ENCODE results near the gene LRCH2. TPM values are rescaled to one million over a fixed set of nuclear protein-coding genes. Genes with fewer than 3 reads are reported as not detected.
"Not testable (repeated sequence)": the region's sequence is repeated elsewhere in the genome, so short reads cannot be mapped to it uniquely, and the experiment has no call there.

The LRCH2 gene
- polyA plus RNA-seq, 3 donors = not detected

DNA sequence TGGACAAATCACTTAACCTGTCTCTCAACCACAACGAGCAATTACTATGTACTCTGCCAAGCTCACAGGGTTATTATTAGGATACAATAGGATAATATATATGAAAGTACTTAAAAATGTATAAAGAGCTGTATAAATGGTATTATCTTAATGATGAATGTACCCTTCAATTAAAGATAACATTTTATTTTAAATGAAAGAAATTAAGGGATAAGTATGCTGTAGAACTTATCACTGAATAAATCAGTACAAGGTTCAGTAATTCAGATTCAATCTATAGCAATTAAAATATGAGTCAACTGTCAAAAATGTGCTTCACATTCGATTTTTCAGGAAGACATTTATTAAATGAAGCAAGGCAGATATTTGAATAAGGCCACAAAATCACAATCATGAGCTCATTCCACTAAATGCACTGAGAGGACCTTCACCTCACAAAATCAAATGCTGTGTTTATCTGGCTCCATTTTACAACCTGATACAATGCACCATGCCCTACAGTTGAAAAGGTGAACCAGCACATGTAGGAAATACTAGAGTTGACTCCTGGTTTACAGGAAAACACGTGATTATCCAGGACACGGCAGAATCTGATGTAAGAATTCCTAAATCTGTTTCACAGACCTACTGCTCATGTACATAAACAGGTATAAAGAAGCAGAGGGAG lies 4.4 kb downstream of the LRCH2 start:
- Mint-ChIP-seq H3K27ac (no peak overlapping the region), H3K27me3 (ENCODE audit: low read depth in 3 of 3) (peaks cover 16 to 26% (median 25%) of the 10 kb centered on the region in 3 donors), H3K9me3 (peaks cover 0 to 7% (median 0%) of the 10 kb centered on the region in 7 donors), H3K4me1 (no peaks in the 10 kb centered on the region), H3K4me3 (no peak overlapping the region), H3K36me3 (no peaks in the 10 kb centered on the region)
- Histone ChIP-seq H3K9me3 (replicated peaks in 1 of 2; ENCODE audit: control insufficient read depth in 1 of 2, insufficient read depth in 1 of 2, low read length in 2 of 2) (no peaks in the 10 kb centered on the region), H3K27me3 (ENCODE audit: control insufficient read depth in 2 of 2, insufficient read depth in 2 of 2, low read length in 2 of 2) (peaks cover 22 to 27% of the 10 kb centered on the region in 2 donors), H3K4me2 (replicated peaks; ENCODE audit: extremely low read depth, low read length, poor library complexity, severe bottlenecking) (no peak overlapping the region), H3K9ac (ENCODE audit: insufficient read depth, low read length, poor library complexity, severe bottlenecking) (no peak overlapping the region), H3K36me3 (replicated peaks in 1 of 2; ENCODE audit: control insufficient read depth in 1 of 2, insufficient read depth in 2 of 2, low read length in 2 of 2) (no peaks in the 10 kb centered on the region), H2AFZ (ENCODE audit: insufficient read depth, low read depth, low read length, poor library complexity, severe bottlenecking) (no peak overlapping the region), H3K79me2 (ENCODE audit: insufficient read depth, low read length) (no peaks in the 10 kb centered on the region), H3K4me1 (ENCODE audit: control insufficient read depth in 1 of 2, insufficient read depth in 2 of 2, low read length in 2 of 2) (no peaks in the 10 kb centered on the region), H3K4me3 (replicated peaks in 1 of 3; ENCODE audit: low read depth in 2 of 3, low read length in 3 of 3) (no peak overlapping the region), H3K27ac (ENCODE audit: low read depth in 1 of 2, low read length in 2 of 2) (no peak overlapping the region), H4K20me1 (ENCODE audit: insufficient read depth, low read length) (no peaks in the 10 kb centered on the region)
- no CpG with 5 or more reads among the region's 4 CpGs for WGBS (ENCODE audit: insufficient coverage)
- DNase-seq = no peak
- TF ChIP-seq, protein P1, sequence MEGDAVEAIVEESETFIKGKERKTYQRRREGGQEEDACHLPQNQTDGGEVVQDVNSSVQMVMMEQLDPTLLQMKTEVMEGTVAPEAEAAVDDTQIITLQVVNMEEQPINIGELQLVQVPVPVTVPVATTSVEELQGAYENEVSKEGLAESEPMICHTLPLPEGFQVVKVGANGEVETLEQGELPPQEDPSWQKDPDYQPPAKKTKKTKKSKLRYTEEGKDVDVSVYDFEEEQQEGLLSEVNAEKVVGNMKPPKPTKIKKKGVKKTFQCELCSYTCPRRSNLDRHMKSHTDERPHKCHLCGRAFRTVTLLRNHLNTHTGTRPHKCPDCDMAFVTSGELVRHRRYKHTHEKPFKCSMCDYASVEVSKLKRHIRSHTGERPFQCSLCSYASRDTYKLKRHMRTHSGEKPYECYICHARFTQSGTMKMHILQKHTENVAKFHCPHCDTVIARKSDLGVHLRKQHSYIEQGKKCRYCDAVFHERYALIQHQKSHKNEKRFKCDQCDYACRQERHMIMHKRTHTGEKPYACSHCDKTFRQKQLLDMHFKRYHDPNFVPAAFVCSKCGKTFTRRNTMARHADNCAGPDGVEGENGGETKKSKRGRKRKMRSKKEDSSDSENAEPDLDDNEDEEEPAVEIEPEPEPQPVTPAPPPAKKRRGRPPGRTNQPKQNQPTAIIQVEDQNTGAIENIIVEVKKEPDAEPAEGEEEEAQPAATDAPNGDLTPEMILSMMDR (IDR thresholded peaks at IDR 0.05) = no peak
- intact Hi-C loops (cut with micrococcal nuclease) = no loop called here

DNA sequence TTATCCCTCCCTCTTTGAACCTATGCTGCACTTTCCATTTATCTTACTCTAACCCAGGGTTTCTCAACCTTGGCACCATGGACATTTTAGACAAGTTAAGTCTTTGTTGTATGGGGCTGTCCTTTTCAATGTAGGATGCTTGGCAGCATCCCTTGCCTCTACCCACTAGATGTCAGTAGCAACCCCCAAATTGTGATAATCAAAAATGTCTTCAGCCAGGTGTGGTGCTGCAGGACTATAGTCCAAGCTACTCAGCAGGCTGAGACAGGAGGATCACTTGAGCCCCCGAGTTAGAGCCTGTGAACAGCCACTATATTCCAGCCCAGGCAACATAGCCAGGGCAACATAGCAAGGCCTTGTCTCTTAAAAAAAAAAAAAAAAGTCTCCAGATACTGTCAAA lies 7.0 kb downstream of the LRCH2 start:
- Mint-ChIP-seq H3K27ac (no peak overlapping the region), H3K4me3 (no peak overlapping the region), H3K4me1 (no peaks in the 10 kb centered on the region), H3K9me3 (no peaks in the 10 kb centered on the region), H3K36me3 (no peaks in the 10 kb centered on the region), H3K27me3 (ENCODE audit: low read depth in 3 of 3) (peaks cover 0 to 16% (median 5%) of the 10 kb centered on the region in 3 donors)
- no peaks in the 10 kb centered on the region for H3K79me2 ChIP-seq (ENCODE audit: insufficient read depth, low read length)
- no peaks in the 10 kb centered on the region for H4K20me1 ChIP-seq (ENCODE audit: insufficient read depth, low read length)
- H3K9me3 ChIP-seq (replicated peaks in 1 of 2; ENCODE audit: control insufficient read depth in 1 of 2, insufficient read depth in 1 of 2, low read length in 2 of 2) = no peaks in the 10 kb centered on the region
- H3K9ac ChIP-seq (ENCODE audit: insufficient read depth, low read length, poor library complexity, severe bottlenecking) = no peak overlapping the region
- H3K36me3 ChIP-seq (replicated peaks in 1 of 2; ENCODE audit: control insufficient read depth in 1 of 2, insufficient read depth in 2 of 2, low read length in 2 of 2) = no peaks in the 10 kb centered on the region
- H3K27me3 ChIP-seq (ENCODE audit: control insufficient read depth in 2 of 2, insufficient read depth in 2 of 2, low read length in 2 of 2) = peaks cover under 1 to 14% of the 10 kb centered on the region in 2 donors
- no CpG with 5 or more reads among the region's 1 CpG for WGBS (ENCODE audit: insufficient coverage)
- H3K4me3 ChIP-seq (replicated peaks in 1 of 3; ENCODE audit: low read depth in 2 of 3, low read length in 3 of 3) = no peak overlapping the region
- DNase-seq = no peak
- no peaks in the 10 kb centered on the region for H3K4me1 ChIP-seq (ENCODE audit: control insufficient read depth in 1 of 2, insufficient read depth in 2 of 2, low read length in 2 of 2)
- TF ChIP-seq, protein P1 (IDR thresholded peaks at IDR 0.05) = no peak
- intact Hi-C loops (cut with micrococcal nuclease) = no loop called here
- H3K27ac ChIP-seq (ENCODE audit: low read depth in 1 of 2, low read length in 2 of 2) = no peak overlapping the region
- no peak overlapping the region for H2AFZ ChIP-seq (ENCODE audit: insufficient read depth, low read depth, low read length, poor library complexity, severe bottlenecking)
- no peak overlapping the region for H3K4me2 ChIP-seq (replicated peaks; ENCODE audit: extremely low read depth, low read length, poor library complexity, severe bottlenecking)

DNA sequence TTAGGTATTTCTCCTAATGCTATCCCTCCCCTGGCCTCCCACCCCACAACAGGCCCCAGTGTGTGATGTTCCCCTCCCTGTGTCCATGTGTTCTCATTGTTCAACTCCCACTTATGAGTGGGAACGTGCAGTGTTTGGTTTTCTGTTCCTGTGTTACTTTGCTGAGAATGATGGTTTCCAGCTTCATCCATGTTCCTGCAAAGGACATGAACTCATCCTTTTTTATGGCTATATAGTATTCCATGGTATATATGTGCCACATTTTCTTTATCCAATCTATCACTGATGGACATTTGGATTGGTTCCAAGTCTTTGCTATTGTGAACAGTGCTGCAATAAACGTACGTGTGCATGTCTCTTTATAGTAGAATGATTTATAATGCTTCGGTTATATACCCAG lies 16.6 kb downstream of the LRCH2 start:
- H4K20me1 ChIP-seq (ENCODE audit: insufficient read depth, low read length); H3K36me3 Mint-ChIP-seq; H3K9me3 ChIP-seq (replicated peaks in 1 of 2; ENCODE audit: control insufficient read depth in 1 of 2, insufficient read depth in 1 of 2, low read length in 2 of 2); H2AFZ ChIP-seq (ENCODE audit: insufficient read depth, low read depth, low read length, poor library complexity, severe bottlenecking); H3K27me3 Mint-ChIP-seq (ENCODE audit: low read depth in 3 of 3); H3K27ac Mint-ChIP-seq; H3K4me2 ChIP-seq (replicated peaks; ENCODE audit: extremely low read depth, low read length, poor library complexity, severe bottlenecking); H3K36me3 ChIP-seq (replicated peaks in 1 of 2; ENCODE audit: control insufficient read depth in 1 of 2, insufficient read depth in 2 of 2, low read length in 2 of 2); H3K9ac ChIP-seq (ENCODE audit: insufficient read depth, low read length, poor library complexity, severe bottlenecking); DNase-seq; intact Hi-C loops (cut with micrococcal nuclease); H3K4me1 Mint-ChIP-seq; H3K4me3 ChIP-seq (replicated peaks in 1 of 3; ENCODE audit: low read depth in 2 of 3, low read length in 3 of 3); H3K27me3 ChIP-seq (ENCODE audit: control insufficient read depth in 2 of 2, insufficient read depth in 2 of 2, low read length in 2 of 2); H3K4me3 Mint-ChIP-seq; H3K9me3 Mint-ChIP-seq; H3K27ac ChIP-seq (ENCODE audit: low read depth in 1 of 2, low read length in 2 of 2); H3K79me2 ChIP-seq (ENCODE audit: insufficient read depth, low read length); H3K4me1 ChIP-seq (ENCODE audit: control insufficient read depth in 1 of 2, insufficient read depth in 2 of 2, low read length in 2 of 2): not testable (repeated sequence)
- WGBS (ENCODE audit: insufficient coverage) = no CpG with 5 or more reads among the region's 4 CpGs
